ENCODE measurements around the gene ARAP1.

Gene ARAP1

GRCh38 chr11:72760539-72761405 is 8.6 kb upstream of the ARAP1 start:
- H3K4me3 ChIP-seq (ENCODE audit: low read depth, low read length), result no peak overlapping the region
- TF ChIP-seq CTCF (IDR thresholded peaks at IDR 0.05; ENCODE audit: control insufficient read depth, extremely low read depth, insufficient read depth), result no peak
- DNase-seq (ENCODE audit: low read depth), result no peak

GRCh38 chr11:72759468-72759985 is 7.3 kb upstream of the ARAP1 start:
- H3K4me3 ChIP-seq (ENCODE audit: low read depth, low read length), result no peak overlapping the region
- TF ChIP-seq CTCF (IDR thresholded peaks at IDR 0.05; ENCODE audit: control insufficient read depth, extremely low read depth, insufficient read depth), result no peak
- no peak for DNase-seq (ENCODE audit: low read depth)

- DNase-seq (ENCODE audit: low read depth), result no peak
- H3K4me3 ChIP-seq (ENCODE audit: low read depth, low read length), result no peak overlapping the region
- TF ChIP-seq CTCF (IDR thresholded peaks at IDR 0.05; ENCODE audit: control insufficient read depth, extremely low read depth, insufficient read depth), result no peak
Observed at GRCh38 chr11:72758690-72759389, 6.6 kb upstream of the ARAP1 start.

- no peak overlapping the region for H3K4me3 ChIP-seq (ENCODE audit: low read depth, low read length)
- DNase-seq (ENCODE audit: low read depth), result no peak
- TF ChIP-seq CTCF (IDR thresholded peaks at IDR 0.05; ENCODE audit: control insufficient read depth, extremely low read depth, insufficient read depth), result no peak
Observed at GRCh38 chr11:72758304-72758689, 6.1 kb upstream of the ARAP1 start.

GRCh38 chr11:72755713-72756285 is 3.6 kb upstream of the ARAP1 start:
- no peak for DNase-seq (ENCODE audit: low read depth)
- no peak overlapping the region for H3K4me3 ChIP-seq (ENCODE audit: low read depth, low read length)
- no peak for TF ChIP-seq CTCF (IDR thresholded peaks at IDR 0.05; ENCODE audit: control insufficient read depth, extremely low read depth, insufficient read depth)

- TF ChIP-seq CTCF (IDR thresholded peaks at IDR 0.05; ENCODE audit: control insufficient read depth, extremely low read depth, insufficient read depth), result no peak
- no peak for DNase-seq (ENCODE audit: low read depth)
- H3K4me3 ChIP-seq (ENCODE audit: low read depth, low read length), result no peak overlapping the region
Observed at GRCh38 chr11:72754544-72755155, 2.4 kb upstream of the ARAP1 start.
